Measurements from ENCODE around the gene ADCY2.

The ADCY2 gene

GRCh38 chr5:7754997-7755596 lies 359.2 kb downstream of the ADCY2 start:
- no peak overlapping the region for H3K9ac ChIP-seq (ENCODE audit: low read depth, low read length)
- H3K4me3 ChIP-seq (ENCODE audit: low read depth, low read length) = no peak overlapping the region
- no peaks in the 10 kb centered on the region for H3K36me3 ChIP-seq (ENCODE audit: control insufficient read depth, insufficient read depth, low read length)
- H3K4me1 ChIP-seq (ENCODE audit: control insufficient read depth, insufficient read depth, low read length) = no peaks in the 10 kb centered on the region
- no peaks in the 10 kb centered on the region for H3K9me3 ChIP-seq (ENCODE audit: control insufficient read depth, insufficient read depth, low read length)
- H3K27me3 ChIP-seq (ENCODE audit: control insufficient read depth, insufficient read depth, low read length) = no peaks in the 10 kb centered on the region

GRCh38 chr5:7755958-7756357 lies 360.0 kb downstream of the ADCY2 start:
- no peaks in the 10 kb centered on the region for H3K9me3 ChIP-seq (ENCODE audit: control insufficient read depth, insufficient read depth, low read length)
- no peaks in the 10 kb centered on the region for H3K4me1 ChIP-seq (ENCODE audit: control insufficient read depth, insufficient read depth, low read length)
- H3K4me3 ChIP-seq (ENCODE audit: low read depth, low read length) = no peak overlapping the region
- no peaks in the 10 kb centered on the region for H3K27me3 ChIP-seq (ENCODE audit: control insufficient read depth, insufficient read depth, low read length)
- H3K36me3 ChIP-seq (ENCODE audit: control insufficient read depth, insufficient read depth, low read length) = no peaks in the 10 kb centered on the region
- no peak overlapping the region for H3K9ac ChIP-seq (ENCODE audit: low read depth, low read length)

- H3K36me3 ChIP-seq (ENCODE audit: control insufficient read depth, insufficient read depth, low read length) = no peaks in the 10 kb centered on the region
- H3K4me1 ChIP-seq (ENCODE audit: control insufficient read depth, insufficient read depth, low read length) = no peaks in the 10 kb centered on the region
- H3K9me3 ChIP-seq (ENCODE audit: control insufficient read depth, insufficient read depth, low read length) = no peaks in the 10 kb centered on the region
- no peaks in the 10 kb centered on the region for H3K27me3 ChIP-seq (ENCODE audit: control insufficient read depth, insufficient read depth, low read length)
- H3K9ac ChIP-seq (ENCODE audit: low read depth, low read length) = no peak overlapping the region
- no peak overlapping the region for H3K4me3 ChIP-seq (ENCODE audit: low read depth, low read length)
Observed at GRCh38 chr5:7756453-7756852, 360.5 kb downstream of the ADCY2 start.

GRCh38 chr5:7759257-7759871 lies 363.4 kb downstream of the ADCY2 start:
- Histone ChIP-seq H3K9ac (ENCODE audit: low read depth, low read length) (no peak overlapping the region), H3K27me3 (ENCODE audit: control insufficient read depth, insufficient read depth, low read length) (no peaks in the 10 kb centered on the region), H3K36me3 (ENCODE audit: control insufficient read depth, insufficient read depth, low read length) (no peaks in the 10 kb centered on the region), H3K4me1 (ENCODE audit: control insufficient read depth, insufficient read depth, low read length) (no peaks in the 10 kb centered on the region), H3K9me3 (ENCODE audit: control insufficient read depth, insufficient read depth, low read length) (no peaks in the 10 kb centered on the region), H3K4me3 (ENCODE audit: low read depth, low read length) (no peak overlapping the region)

GRCh38 chr5:7759951-7760580 lies 364.1 kb downstream of the ADCY2 start:
- Histone ChIP-seq H3K9me3 (ENCODE audit: control insufficient read depth, insufficient read depth, low read length) (no peaks in the 10 kb centered on the region), H3K4me3 (ENCODE audit: low read depth, low read length) (no peak overlapping the region), H3K9ac (ENCODE audit: low read depth, low read length) (no peak overlapping the region), H3K27me3 (ENCODE audit: control insufficient read depth, insufficient read depth, low read length) (no peaks in the 10 kb centered on the region), H3K4me1 (ENCODE audit: control insufficient read depth, insufficient read depth, low read length) (no peaks in the 10 kb centered on the region), H3K36me3 (ENCODE audit: control insufficient read depth, insufficient read depth, low read length) (no peaks in the 10 kb centered on the region)

- Histone ChIP-seq H3K36me3 (ENCODE audit: control insufficient read depth, insufficient read depth, low read length) (no peaks in the 10 kb centered on the region), H3K9me3 (ENCODE audit: control insufficient read depth, insufficient read depth, low read length) (no peaks in the 10 kb centered on the region), H3K9ac (ENCODE audit: low read depth, low read length) (no peak overlapping the region), H3K4me3 (ENCODE audit: low read depth, low read length) (no peak overlapping the region), H3K27me3 (ENCODE audit: control insufficient read depth, insufficient read depth, low read length) (no peaks in the 10 kb centered on the region), H3K4me1 (ENCODE audit: control insufficient read depth, insufficient read depth, low read length) (no peaks in the 10 kb centered on the region)
Observed at GRCh38 chr5:7762267-7762666, 366.3 kb downstream of the ADCY2 start.

- no peaks in the 10 kb centered on the region for H3K27me3 ChIP-seq (ENCODE audit: control insufficient read depth, insufficient read depth, low read length)
- H3K4me1 ChIP-seq (ENCODE audit: control insufficient read depth, insufficient read depth, low read length) = no peaks in the 10 kb centered on the region
- no peak overlapping the region for H3K9ac ChIP-seq (ENCODE audit: low read depth, low read length)
- H3K36me3 ChIP-seq (ENCODE audit: control insufficient read depth, insufficient read depth, low read length) = no peaks in the 10 kb centered on the region
- H3K4me3 ChIP-seq (ENCODE audit: low read depth, low read length) = no peak overlapping the region
- H3K9me3 ChIP-seq (ENCODE audit: control insufficient read depth, insufficient read depth, low read length) = no peaks in the 10 kb centered on the region
Observed at GRCh38 chr5:7763621-7764072, 367.7 kb downstream of the ADCY2 start.

- Histone ChIP-seq H3K4me1 (ENCODE audit: control insufficient read depth, insufficient read depth, low read length) (no peaks in the 10 kb centered on the region), H3K9me3 (ENCODE audit: control insufficient read depth, insufficient read depth, low read length) (no peaks in the 10 kb centered on the region), H3K27me3 (ENCODE audit: control insufficient read depth, insufficient read depth, low read length) (no peaks in the 10 kb centered on the region), H3K36me3 (ENCODE audit: control insufficient read depth, insufficient read depth, low read length) (no peaks in the 10 kb centered on the region), H3K9ac (ENCODE audit: low read depth, low read length) (no peak overlapping the region), H3K4me3 (ENCODE audit: low read depth, low read length) (no peak overlapping the region)
Observed at GRCh38 chr5:7764452-7764851, 368.5 kb downstream of the ADCY2 start.

GRCh38 chr5:7770436-7770835 lies 374.5 kb downstream of the ADCY2 start:
- H3K9ac ChIP-seq (ENCODE audit: low read depth, low read length) = no peak overlapping the region
- H3K4me3 ChIP-seq (ENCODE audit: low read depth, low read length) = no peak overlapping the region
- no peaks in the 10 kb centered on the region for H3K36me3 ChIP-seq (ENCODE audit: control insufficient read depth, insufficient read depth, low read length)
- no peaks in the 10 kb centered on the region for H3K27me3 ChIP-seq (ENCODE audit: control insufficient read depth, insufficient read depth, low read length)
- no peaks in the 10 kb centered on the region for H3K4me1 ChIP-seq (ENCODE audit: control insufficient read depth, insufficient read depth, low read length)
- H3K9me3 ChIP-seq (ENCODE audit: control insufficient read depth, insufficient read depth, low read length) = no peaks in the 10 kb centered on the region

- Histone ChIP-seq H3K9ac (ENCODE audit: low read depth, low read length) (no peak overlapping the region), H3K9me3 (ENCODE audit: control insufficient read depth, insufficient read depth, low read length) (no peaks in the 10 kb centered on the region), H3K27me3 (ENCODE audit: control insufficient read depth, insufficient read depth, low read length) (no peaks in the 10 kb centered on the region), H3K4me3 (ENCODE audit: low read depth, low read length) (no peak overlapping the region), H3K36me3 (ENCODE audit: control insufficient read depth, insufficient read depth, low read length) (no peaks in the 10 kb centered on the region), H3K4me1 (ENCODE audit: control insufficient read depth, insufficient read depth, low read length) (no peaks in the 10 kb centered on the region)
Observed at GRCh38 chr5:7772141-7772540, 376.2 kb downstream of the ADCY2 start.

GRCh38 chr5:7773178-7773577 lies 377.2 kb downstream of the ADCY2 start:
- no peak overlapping the region for H3K9ac ChIP-seq (ENCODE audit: low read depth, low read length)
- no peaks in the 10 kb centered on the region for H3K4me1 ChIP-seq (ENCODE audit: control insufficient read depth, insufficient read depth, low read length)
- no peak overlapping the region for H3K4me3 ChIP-seq (ENCODE audit: low read depth, low read length)
- H3K27me3 ChIP-seq (ENCODE audit: control insufficient read depth, insufficient read depth, low read length) = no peaks in the 10 kb centered on the region
- H3K36me3 ChIP-seq (ENCODE audit: control insufficient read depth, insufficient read depth, low read length) = peaks cover 3% of the 10 kb centered on the region
- H3K9me3 ChIP-seq (ENCODE audit: control insufficient read depth, insufficient read depth, low read length) = no peaks in the 10 kb centered on the region

- Histone ChIP-seq H3K9ac (ENCODE audit: low read depth, low read length) (no peak overlapping the region), H3K27me3 (ENCODE audit: control insufficient read depth, insufficient read depth, low read length) (no peaks in the 10 kb centered on the region), H3K36me3 (ENCODE audit: control insufficient read depth, insufficient read depth, low read length) (peaks cover 3% of the 10 kb centered on the region), H3K4me3 (ENCODE audit: low read depth, low read length) (no peak overlapping the region), H3K4me1 (ENCODE audit: control insufficient read depth, insufficient read depth, low read length) (no peaks in the 10 kb centered on the region), H3K9me3 (ENCODE audit: control insufficient read depth, insufficient read depth, low read length) (no peaks in the 10 kb centered on the region)
Observed at GRCh38 chr5:7776442-7776841, 380.5 kb downstream of the ADCY2 start.

All from iPS-15b (cell line).